Loucy (cell line): ENCODE measurements around the gene CNOT6.

Source experiments
- H2AFZ ChIP-seq: fragments of 200-600 bp; sonication (generic); 2 replicates; pipeline ENCODE4 v1.6.0; 2016; ENCODE audit warnings: antibody characterized with exemption, mild to moderate bottlenecking, low read length, moderate library complexity
- H3F3A ChIP-seq: fragments of 200-600 bp; 2 replicates; pipeline ENCODE4 v1.6.0; 2016; ENCODE audit warnings: antibody characterized with exemption, low read depth, mild to moderate bottlenecking
- H3K27me3 ChIP-seq: fragments of 200-600 bp; sonication (generic); 2 replicates; pipeline ENCODE4 v1.6.1; 2014; ENCODE audit warnings: low read length, mild to moderate bottlenecking; ENCODE audit not compliant: insufficient read depth, poor library complexity, severe bottlenecking
- H3K36me3 ChIP-seq: fragments of 200-600 bp; sonication (generic); 2 replicates; pipeline ENCODE4 v1.6.1; 2016; ENCODE audit warnings: low read length; ENCODE audit not compliant: insufficient read depth
- H3K4me1 ChIP-seq: fragments of 200-600 bp; sonication (generic); 2 replicates; pipeline ENCODE4 v1.5.1; 2014; ENCODE audit warnings: low read length, mild to moderate bottlenecking; ENCODE audit not compliant: insufficient read depth, poor library complexity, severe bottlenecking
- H3K4me2 ChIP-seq: fragments of 200-600 bp; sonication (generic); 2 replicates; pipeline ENCODE4 v1.6.0; 2014; ENCODE audit warnings: antibody characterized with exemption, low read length, low read depth, mild to moderate bottlenecking; ENCODE audit not compliant: poor library complexity, severe bottlenecking
- H3K4me3 ChIP-seq: fragments of 200-600 bp; sonication (generic); 2 replicates; pipeline ENCODE4 v1.5.1; 2014; ENCODE audit warnings: low read length, mild to moderate bottlenecking, mixed read lengths; ENCODE audit not compliant: poor library complexity, severe bottlenecking
- H3K79me2 ChIP-seq: fragments of 200-600 bp; sonication (generic); 2 replicates; pipeline ENCODE4 v1.6.1; 2014; ENCODE audit warnings: low read length; ENCODE audit not compliant: insufficient read depth
- H3K9ac ChIP-seq: fragments of 200-600 bp; sonication (generic); 2 replicates; pipeline ENCODE4 v1.6.0; 2014; ENCODE audit warnings: mild to moderate bottlenecking, low read depth, low read length, moderate library complexity; ENCODE audit not compliant: poor library complexity, severe bottlenecking
- H3K9me2 ChIP-seq: fragments of 200-600 bp; sonication (generic); replicated peaks from 2 replicates; pipeline ENCODE4 v1.6.1; 2016; ENCODE audit warnings: low read depth, low read length, mixed read lengths
- H3K9me3 ChIP-seq: fragments of 200-600 bp; sonication (generic); 2 replicates; pipeline ENCODE4 v1.6.1; 2014; ENCODE audit warnings: mild to moderate bottlenecking, antibody characterized with exemption, low read length, low read depth; ENCODE audit not compliant: insufficient read depth
- H4K20me1 ChIP-seq: fragments of 200-600 bp; sonication (generic); 2 replicates; pipeline ENCODE4 v1.6.0; 2014; ENCODE audit warnings: antibody characterized with exemption, low read length, mild to moderate bottlenecking; ENCODE audit not compliant: insufficient read depth, poor library complexity, severe bottlenecking
- CTCF ChIP-seq: fragments of 200-600 bp; sonication (generic); conservative IDR thresholded peaks from 2 replicates; pipeline ENCODE4 v1.5.1; 2014; ENCODE audit warnings: mild to moderate bottlenecking, antibody characterized with exemption, low read length
- EZH2phosphoT487 ChIP-seq: fragments of 200-600 bp; IDR thresholded peaks from 2 replicates; pipeline ENCODE4 v1.6.1; 2018; ENCODE audit warnings: antibody characterized with exemption, mild to moderate bottlenecking, moderate library complexity, borderline replicate concordance

The CNOT6 gene

GRCh38 chr5:180606215-180606785 is 112.1 kb downstream of the CNOT6 start:
- Histone ChIP-seq H3K9me2 (no peaks in the 10 kb centered on the region), H3K36me3 (no peaks in the 10 kb centered on the region), H3K4me3 (no peak overlapping the region), H3K27me3 (no peaks in the 10 kb centered on the region), H3K4me2 (no peak overlapping the region), H3K9ac (no peak overlapping the region), H4K20me1 (no peaks in the 10 kb centered on the region), H3F3A (no peaks in the 10 kb centered on the region), H2AFZ (no peak overlapping the region), H3K79me2 (no peaks in the 10 kb centered on the region), H3K9me3 (no peaks in the 10 kb centered on the region), H3K4me1 (no peaks in the 10 kb centered on the region)
- TF ChIP-seq CTCF (no peak), EZH2phosphoT487 (no peak)

DNA sequence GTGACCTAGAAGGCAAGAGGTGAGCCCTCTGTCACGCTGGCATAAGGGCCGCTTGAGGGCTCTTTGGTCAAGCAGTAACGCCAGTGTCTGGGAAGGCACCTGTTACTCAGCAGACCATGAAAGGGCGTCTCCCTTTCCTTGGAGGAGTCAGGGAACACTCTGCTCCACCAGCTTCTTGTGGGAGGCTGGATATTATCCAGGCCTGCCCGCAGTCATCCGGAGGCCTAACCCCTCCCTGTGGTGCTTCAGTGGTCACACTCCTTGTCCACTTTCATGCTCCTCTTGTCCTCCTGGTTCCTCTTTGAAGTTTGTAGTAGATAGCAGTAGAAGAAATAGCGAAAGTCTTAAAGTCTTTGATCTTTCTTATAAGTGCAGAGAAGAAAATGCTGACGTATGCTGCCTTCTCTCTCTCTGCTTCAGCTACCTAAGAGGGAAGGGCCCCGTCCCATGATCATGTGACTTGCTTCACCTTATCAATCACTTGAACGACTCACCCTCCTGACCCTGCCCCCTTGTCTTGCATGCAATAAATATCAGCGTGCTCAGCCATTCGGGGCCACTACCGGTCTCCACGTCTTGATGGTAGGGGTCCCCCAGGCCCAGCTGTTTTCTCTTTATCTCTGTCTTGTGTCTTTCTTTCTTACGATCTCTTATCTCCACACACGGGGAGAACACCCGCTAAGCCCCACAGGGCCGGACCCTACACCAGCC is 113.8 kb downstream of the CNOT6 start:
- Histone ChIP-seq H3K4me3 (no peak overlapping the region), H3K27me3 (no peaks in the 10 kb centered on the region), H3K9me3 (no peaks in the 10 kb centered on the region), H3K4me1 (no peaks in the 10 kb centered on the region), H3K79me2 (no peaks in the 10 kb centered on the region), H3K9ac (no peak overlapping the region), H3K36me3 (no peaks in the 10 kb centered on the region), H3F3A (no peaks in the 10 kb centered on the region), H4K20me1 (no peaks in the 10 kb centered on the region), H2AFZ (no peak overlapping the region), H3K9me2 (no peaks in the 10 kb centered on the region), H3K4me2 (no peak overlapping the region)
- TF ChIP-seq EZH2phosphoT487 = no peak
- no peak for TF ChIP-seq CTCF

- Histone ChIP-seq H4K20me1 (no peaks in the 10 kb centered on the region), H3K79me2 (no peaks in the 10 kb centered on the region), H3K9me3 (no peaks in the 10 kb centered on the region), H3F3A (no peaks in the 10 kb centered on the region), H3K27me3 (no peaks in the 10 kb centered on the region), H3K9me2 (no peaks in the 10 kb centered on the region), H3K4me3 (no peak overlapping the region), H3K4me1 (no peaks in the 10 kb centered on the region), H3K4me2 (no peak overlapping the region), H2AFZ (no peak overlapping the region), H3K9ac (no peak overlapping the region), H3K36me3 (no peaks in the 10 kb centered on the region)
- no peak for TF ChIP-seq CTCF
- TF ChIP-seq EZH2phosphoT487 = no peak
Observed at GRCh38 chr5:180608572-180609310, 114.6 kb downstream of the CNOT6 start.
